ENCODE data around the gene PDIA2.
A peak's percentile ranks its signal among the peaks of the same experiment; 100 is the strongest.
"Not testable (repeated sequence)": the region's sequence is repeated elsewhere in the genome, so short reads cannot be mapped to it uniquely, and the experiment has no call there.

PDIA2 gene, protein sequence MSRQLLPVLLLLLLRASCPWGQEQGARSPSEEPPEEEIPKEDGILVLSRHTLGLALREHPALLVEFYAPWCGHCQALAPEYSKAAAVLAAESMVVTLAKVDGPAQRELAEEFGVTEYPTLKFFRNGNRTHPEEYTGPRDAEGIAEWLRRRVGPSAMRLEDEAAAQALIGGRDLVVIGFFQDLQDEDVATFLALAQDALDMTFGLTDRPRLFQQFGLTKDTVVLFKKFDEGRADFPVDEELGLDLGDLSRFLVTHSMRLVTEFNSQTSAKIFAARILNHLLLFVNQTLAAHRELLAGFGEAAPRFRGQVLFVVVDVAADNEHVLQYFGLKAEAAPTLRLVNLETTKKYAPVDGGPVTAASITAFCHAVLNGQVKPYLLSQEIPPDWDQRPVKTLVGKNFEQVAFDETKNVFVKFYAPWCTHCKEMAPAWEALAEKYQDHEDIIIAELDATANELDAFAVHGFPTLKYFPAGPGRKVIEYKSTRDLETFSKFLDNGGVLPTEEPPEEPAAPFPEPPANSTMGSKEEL

DNA sequence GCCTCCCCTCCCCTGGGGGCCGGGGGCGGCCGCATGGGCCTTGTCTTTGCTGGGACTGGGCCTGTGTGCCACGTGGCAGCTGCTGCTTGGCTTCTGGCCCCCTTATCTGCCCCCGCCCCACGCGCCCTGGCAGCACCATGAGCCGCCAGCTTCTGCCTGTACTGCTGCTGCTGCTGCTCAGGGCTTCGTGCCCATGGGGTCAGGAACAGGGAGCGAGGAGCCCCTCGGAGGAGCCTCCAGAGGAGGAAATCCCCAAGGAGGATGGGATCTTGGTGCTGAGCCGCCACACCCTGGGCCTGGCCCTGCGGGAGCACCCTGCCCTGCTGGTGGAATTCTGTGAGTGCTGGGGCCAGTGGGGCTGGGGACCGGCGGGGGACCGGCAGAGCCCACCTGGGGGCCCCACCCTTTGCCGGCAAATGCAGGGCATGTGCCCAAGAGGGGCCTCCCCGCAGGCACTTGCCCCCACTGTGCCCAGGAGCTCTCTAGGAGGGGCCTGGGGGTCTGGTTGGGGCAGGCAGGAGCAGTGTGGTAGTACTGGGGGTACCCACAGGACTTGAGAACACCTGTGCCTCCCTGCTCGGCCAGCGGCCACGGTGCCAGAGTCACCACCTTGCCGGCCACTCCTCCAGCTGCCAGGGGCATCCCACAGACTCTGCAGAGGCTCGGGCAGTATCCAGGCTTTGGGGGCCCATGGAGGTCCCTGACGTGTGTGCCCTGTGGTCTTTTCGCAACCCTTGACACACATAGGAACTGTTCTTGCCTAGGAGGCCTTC lies at the start of gene PDIA2:
Gene PDIA2, plus strand, starts transcription at position 132 of the 773 bp plus-strand sequence. Its CDS starts 6 bp downstream, at position 138.
- no peak for DNase-seq

DNA sequence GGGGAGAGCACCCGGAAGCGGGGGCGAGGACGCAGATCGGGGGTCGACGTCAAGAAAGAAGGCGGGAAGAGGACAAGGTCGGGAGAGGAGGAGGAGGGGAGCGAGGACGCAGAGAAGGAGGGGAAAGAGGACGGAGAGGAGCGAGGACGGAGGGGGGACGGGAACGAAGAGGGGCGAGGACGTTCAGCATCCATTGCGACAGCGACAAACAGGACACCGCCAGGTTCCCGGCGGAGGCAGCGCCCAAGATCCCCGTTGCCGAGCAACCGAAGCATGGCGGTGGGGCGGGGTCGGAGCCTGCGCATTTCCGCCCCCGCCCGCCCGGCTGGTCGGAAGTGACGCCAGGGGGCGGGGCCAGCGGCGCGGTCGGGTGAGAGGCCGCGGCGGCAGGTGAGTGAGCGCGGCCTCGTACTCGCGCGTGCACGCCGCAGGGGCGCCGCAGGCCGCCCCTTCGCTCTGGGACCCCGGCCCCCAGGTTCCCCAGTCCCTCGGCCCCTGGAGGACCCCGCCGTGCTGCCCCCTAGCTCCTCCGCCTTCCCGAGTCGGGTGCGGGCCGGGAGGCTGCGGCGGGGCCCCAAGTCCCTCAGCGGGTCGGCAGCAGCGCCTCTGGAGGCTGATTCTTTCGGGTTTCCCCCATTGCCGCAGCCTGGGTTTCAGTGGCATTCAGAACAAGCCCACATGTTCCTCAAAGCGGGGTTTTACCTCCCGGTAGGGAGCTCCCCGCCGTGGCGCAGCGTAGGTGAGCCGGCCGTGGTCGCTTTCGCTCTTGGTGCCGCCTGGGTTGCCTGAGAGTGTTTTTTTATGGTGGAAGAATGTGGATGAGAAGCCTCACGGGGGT lies 48.3 kb upstream of the PDIA2 start, which contains the start of gene FAM234A:
Gene FAM234A, plus strand, starts transcription at position 354 of the 838 bp plus-strand sequence. CDS start 19,593 bp downstream, outside the sequence.
- peak; percentile 95 for DNase-seq

DNA sequence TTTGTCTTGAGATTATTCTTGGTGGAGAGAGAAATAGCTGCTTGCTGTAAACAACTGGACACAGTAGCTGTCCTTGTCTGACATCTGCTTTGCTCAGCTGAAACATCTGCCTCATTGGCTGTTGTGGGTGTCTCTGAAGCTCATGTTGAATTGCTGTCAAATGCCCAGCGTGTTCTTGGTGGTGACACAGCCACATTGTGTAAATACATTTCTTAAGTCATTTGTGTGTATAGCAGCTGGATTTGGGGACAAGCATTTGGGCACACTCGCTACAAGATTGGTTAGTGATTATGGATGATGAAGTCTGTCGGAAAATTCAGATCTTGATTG lies 43.1 kb upstream of the PDIA2 start:
- no peak for DNase-seq

DNA sequence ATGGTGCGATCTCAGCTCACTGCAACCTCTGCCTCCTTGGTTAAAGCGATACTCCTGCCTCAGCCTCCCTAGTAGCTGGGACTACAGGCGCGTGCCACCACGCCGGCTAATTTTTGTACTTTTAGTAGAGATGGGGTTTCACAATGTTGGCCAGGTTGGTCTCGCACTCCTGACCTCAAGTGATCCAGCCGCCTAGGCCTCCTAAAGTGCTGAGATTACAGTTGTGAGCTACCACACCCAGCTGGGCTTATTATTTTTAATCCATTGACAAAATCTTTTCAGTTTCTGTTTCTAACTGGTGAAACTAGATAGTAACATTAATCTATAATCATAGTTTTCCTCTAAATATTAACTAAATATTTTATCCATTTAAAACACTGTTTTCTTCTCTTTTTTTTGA lies 42.4 kb upstream of the PDIA2 start:
- no peak for DNase-seq

DNA sequence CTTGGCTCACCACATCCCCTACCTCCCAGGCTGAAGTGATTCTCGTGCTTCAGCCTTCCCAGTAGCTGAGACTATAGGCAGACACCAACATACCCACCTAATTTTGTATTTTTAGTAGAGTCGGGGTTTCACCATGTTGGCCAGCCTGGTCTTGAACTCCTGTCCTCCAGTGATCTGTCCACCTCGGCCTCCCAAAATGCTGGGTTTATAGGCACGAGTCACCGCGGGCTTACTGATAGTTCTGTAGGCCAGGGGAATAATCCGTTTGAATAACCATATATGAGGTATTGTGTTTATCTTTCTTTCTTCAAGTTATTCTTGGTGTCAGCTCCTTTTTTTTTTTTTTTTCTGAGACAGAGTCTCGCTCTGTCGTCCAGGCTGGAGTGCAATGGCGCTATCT lies 40.7 kb upstream of the PDIA2 start:
- DNase-seq, result no peak

DNA sequence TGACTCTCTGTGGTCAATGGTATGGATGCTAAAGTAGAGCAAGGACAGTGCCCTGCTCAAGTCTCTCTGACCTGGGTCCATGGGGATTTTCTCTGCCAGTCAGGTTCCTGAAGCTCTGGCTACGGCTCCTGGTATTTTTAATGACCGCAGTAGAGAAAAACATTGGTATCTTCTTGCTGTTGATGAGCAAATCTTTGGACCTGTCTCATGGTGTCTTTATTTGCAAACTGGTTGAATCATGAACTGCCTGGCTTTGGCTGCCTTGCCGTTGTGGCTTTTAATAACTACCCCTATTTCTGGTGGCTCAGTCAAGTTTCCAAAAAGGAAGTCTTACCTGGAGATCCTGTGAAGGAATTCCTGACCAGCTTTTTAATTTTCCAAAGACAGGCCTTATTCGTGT lies 39.6 kb upstream of the PDIA2 start:
- DNase-seq, result no peak

DNA sequence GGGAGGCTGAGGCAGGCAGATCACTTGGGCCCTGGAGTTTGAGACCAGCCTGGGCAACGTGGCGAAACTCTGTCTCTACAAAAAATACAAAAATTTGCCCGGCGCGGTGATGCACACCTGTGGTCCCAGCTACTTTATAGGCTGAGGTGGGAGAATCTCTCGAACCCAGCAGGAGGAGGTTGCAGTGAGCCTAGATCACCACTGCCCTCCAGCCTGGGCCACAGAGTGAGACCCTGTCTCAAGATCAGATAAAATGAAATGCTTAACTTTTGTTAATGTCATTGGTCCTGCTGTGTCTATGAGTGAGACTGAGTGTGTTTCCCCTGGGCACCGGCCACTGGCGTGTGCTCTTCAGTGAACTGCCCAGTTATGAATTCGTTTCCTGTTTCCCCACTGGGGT lies 37.9 kb upstream of the PDIA2 start:
- no peak for DNase-seq

DNA sequence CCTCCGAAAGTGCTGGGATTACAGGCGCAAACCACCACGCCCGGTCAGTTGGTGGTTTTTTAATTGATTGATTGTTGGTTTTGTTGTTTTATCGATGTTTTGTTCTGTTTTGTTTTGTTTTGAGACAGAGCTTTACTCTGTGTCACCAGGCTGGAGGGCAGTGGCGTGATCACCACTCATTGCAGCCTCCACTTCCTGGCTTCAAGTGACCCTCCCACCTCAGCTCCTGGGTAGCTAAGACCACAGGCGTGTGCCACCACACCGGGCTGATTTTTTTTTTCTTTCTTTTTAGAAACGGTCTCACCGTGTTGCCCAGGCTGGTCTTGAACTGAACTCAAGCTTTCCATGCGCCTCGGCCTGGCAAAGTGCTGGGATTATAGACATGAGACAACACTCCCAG lies 35.9 kb upstream of the PDIA2 start:
- no peak for DNase-seq

DNA sequence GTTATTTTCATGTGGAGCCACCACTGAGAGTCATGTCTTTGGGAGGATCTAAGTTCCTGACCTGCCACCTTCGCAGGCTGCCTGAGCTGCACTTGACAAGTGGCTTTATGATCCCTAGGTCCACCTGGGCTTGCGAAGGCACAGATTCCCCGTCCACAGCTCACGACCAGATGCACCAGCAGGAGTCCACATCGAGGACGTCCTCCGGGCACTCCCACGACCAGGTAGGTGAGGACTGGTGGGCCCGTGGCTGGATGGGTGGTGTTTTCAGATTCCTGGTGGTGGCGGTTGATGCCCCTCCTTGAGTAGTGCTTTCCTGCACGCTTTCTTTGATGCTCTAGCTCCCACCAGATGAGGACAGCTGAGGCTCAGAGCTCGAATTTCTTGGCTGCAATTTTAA lies 33.5 kb upstream of the PDIA2 start:
- no peak for DNase-seq

DNA sequence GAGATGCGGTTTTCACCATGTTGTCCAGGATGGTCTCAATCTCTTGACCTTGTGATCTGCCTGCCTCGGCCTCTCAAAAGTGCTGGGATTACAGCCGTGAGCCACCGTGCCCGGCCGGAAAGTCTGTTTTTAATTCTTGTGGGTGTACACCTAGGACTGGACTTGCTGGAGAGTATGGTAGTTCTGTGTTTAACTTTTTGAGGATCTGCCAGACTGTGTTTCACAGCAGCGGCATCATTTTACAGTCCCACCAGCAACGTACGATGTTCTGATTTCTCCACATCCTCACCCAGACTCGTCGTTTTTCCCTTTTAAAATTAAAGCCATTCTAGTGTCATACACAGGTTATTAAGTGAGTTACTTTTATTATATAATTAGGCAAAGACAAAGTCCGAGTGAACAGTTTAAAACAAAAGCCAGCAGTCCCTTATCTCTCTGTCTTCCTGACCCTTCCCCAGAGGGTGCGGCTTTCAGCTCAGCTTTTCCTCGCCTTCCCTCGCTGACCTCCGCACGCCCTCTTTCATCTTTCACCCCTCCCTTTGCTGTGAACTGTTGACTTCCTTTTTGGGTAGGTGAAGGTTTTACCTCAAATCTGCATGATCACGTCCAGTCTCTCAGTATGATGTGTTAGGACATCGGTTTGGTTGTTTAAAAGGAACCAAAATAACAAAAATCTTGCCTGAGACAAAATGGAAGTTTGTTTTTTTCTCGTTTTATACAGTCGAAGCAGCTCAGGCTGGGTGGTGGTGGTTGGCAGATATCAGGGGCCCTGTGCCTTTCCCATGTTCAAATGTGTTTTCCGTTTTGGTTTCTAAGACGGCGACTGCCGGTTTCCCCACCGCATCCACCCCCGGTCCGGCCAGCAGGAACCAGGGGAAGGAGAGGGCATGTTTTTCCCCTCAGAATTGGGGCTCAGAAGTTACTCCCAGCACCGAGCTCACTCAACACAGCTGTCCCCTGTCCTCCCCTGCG lies 30.3 kb upstream of the PDIA2 start:
- peak; percentile 33 for DNase-seq

DNA sequence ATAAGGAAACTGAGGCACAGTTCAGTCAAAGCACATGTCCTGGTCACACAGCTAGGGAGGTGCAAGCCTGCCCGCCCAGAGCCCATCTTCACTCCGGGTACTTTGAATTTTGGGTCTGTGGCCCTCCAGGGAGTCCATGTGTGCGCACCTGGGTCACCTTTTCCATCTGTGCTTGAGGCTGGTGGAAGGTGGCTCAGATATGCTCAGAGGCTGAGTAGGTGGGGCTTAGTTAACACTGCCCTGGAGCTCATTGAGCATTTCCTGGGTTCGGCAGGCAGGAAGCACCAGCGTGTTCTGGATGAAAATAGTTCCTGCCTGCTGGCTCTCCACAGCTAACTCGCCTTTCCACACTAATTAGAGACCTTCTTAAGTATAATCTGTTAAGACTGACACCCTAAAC lies 29.1 kb upstream of the PDIA2 start:
- DNase-seq, result no peak

DNA sequence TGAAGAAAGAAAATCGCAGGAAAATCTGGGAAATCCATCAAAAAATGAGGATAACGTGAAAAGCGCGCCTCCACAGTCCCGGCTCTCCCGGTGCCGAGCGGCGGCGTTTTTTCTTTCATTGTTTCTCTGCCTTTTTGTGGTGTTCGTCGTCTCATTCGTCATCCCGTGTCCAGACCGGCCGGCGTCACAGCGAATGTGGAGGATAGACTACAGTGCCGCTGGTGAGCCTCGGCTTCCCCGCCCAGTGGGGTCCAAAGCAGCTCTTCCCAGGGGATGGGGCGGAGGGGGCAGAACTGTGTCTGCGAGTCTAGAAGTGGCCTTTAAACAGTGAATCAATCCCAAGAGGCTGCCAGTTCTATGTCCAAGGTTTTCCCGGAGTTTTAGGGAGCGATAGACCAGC lies 28.5 kb upstream of the PDIA2 start:
- DNase-seq, result no peak

DNA sequence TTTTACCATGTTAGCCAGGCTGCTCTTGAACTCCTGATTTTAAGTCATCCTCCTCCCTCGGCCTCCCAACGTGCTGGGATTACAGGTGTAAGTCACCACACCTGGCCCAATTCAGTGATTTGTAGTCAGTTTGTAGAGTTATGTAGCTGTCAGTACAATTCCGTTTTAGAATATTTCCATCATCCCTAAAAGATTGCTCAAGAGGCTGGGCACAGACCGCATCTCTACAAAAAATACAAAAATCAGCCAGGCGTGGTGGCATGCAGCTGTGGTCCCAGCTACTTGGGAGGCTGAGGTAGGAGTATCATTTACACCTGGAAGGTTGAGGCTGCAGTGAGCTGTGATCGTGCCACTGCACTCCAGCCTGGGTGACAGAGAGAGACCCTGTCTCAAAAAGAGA lies 27.8 kb upstream of the PDIA2 start:
- no peak for DNase-seq

DNA sequence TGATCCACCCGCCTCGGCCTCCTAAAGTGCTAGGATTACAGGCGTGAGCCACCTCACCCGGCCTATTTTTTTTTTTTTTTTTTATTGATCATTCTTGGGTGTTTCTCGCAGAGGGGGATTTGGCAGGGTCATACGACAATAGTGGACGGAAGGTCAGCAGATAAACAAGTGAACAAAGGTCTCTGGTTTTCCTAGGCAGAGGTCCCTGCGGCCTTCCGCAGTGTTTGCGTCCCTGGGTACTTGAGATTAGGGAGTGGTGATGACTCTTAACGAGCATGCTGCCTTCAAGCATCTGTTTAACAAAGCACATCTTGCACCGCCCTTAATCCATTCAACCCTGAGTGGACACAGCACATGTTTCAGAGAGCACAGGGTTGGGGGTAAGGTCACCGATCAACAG lies 24.9 kb upstream of the PDIA2 start:
- not testable (repeated sequence) for DNase-seq

DNA sequence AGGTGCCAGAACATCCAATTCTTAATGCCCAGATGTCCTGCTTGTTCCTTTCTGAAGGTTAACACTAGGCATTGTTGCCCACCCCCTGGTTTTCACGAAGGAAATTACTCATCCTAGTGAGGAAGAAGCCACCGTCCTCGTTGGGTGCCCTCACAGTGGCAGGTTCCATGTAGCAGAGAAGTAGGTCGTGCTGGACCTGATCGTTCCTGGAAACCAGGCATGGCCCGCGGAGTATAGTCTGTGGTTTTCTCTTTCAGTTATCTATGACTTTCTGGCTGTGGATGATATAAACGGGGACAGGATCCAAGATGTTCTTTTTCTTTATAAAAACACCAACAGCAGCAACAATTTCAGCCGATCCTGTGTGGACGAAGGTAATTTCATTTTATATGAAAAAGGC lies 23.7 kb upstream of the PDIA2 start:
- no peak for DNase-seq

DNA sequence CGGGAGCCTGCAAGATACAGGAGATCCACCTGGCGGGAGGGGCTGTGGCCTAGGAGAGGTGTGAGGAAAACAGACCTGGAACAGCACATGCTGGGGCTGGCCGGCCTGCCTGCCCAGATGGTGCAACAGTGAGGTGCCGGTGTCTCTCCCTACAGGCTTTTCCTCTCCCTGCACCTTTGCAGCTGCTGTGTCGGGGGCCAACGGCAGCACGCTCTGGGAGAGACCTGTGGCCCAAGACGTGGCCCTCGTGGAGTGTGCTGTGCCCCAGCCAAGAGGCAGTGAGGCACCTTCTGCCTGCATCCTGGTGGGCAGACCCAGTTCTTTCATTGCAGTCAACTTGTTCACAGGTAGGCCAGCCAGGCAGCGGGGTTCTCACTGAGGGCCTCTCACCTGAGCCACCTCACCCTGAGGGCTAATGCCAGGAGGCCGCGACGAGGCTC lies 23.1 kb upstream of the PDIA2 start:
- no peak for DNase-seq

DNA sequence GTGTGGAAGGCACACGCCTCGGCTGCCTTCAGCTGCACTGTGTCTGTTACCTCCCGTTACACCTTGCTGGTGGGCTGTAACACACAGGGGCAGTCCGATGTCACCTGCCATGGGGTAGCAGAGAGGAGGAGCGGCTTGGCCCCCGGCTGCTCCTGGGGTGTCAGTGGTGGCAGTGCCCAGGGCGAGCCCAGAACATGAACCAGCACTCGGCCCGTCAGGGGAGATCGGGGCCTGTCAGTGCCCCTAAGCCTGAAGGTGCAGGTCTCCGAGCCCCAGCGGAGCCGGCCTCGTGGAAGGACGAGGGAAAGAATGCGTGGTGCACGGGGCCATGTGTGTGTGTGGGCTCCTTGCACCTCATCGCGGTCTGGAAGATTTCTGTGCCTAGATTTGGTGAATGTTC lies 22.6 kb upstream of the PDIA2 start:
- DNase-seq, result no peak

DNA sequence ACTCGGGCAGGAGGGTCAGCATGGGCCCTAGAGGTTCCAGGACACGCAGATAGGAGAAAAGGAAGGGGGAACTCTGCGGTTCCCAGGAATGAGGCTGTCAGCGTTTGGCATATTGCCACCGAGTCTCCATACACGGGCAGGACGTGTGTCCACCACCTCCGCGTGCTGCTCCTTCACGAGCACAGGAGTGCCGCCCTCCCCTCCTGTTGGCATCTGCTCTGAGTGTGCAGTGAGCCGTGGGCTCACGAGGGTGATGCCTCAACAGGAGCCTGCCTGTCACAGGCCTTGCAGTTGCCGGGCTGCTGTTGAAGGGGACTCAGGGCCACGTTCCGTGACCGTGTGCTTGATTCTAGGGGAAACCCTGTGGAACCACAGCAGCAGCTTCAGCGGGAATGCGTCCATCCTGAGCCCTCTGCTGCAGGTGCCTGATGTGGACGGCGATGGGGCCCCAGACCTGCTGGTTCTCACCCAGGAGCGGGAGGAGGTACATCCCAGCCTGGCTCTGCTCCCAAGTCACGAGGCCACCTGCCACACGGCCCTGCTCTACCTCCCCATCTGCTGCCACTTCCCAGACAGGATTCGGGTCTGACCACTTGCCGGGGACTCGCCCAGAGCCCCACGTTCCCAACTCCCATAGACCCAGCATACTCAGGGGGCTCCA lies 21.8 kb upstream of the PDIA2 start:
- no peak for DNase-seq

DNA sequence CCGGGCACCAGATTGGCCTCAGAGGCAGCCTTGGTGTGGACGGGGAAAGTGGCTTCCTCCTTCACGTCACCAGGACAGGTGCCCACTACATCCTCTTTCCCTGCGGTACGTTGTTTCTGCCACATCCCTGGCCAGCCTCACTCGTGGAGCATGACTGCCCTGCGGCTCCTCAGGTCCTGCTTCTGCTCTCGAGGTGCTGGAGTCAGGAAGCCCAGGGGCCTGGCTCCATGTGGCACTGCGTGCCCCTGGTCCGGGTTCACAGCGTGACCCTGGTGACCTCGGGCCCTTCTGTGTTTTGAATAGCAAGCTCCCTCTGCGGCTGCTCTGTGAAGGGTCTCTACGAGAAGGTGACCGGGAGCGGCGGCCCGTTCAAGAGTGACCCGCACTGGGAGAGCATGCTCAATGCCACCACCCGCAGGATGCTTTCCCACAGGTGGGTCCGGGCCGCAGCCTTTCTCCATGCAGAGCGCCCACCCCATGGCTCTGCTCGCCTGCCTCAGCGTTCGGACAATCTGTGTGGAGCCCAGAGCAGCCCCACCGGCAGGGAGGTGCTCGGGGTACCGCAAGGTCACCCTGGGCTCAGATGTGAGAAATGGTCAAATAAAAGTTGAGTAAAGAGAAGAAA lies 20.7 kb upstream of the PDIA2 start:
- DNase-seq, result no peak

DNA sequence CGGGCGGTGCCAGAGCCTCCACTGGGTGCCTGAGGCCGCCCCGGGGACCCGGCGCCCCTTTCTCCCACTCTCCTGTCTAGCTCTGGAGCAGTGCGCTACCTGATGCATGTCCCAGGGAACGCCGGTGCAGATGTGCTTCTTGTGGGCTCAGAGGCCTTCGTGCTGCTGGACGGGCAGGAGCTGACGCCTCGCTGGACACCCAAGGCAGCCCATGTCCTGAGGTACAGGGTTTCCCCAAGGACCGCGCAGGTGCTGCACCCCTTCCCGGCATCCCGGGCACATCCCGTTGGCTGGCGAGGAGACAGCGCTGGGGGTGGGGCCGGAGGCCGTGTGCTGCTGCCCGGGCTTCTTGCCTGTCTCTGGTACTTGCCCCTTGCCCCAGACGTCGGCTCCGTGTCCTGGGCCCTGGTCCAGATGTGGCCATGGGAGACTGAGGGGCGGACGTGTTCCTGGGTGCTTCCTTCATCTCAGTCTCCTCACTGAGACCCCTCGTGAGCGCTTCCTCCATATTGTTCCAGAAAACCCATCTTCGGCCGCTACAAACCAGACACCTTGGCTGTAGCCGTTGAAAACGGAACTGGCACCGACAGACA lies 19.7 kb upstream of the PDIA2 start:
- DNase-seq, result no peak
